BJ (cell line): ENCODE data around the gene SIRPA. TPM values are rescaled to one million over a fixed set of nuclear protein-coding genes. Genes with fewer than 3 reads are reported as not detected.

Experiments used
- CTCF ChIA-PET: fragments of 350-600 bp; formaldehyde crosslinking; extraction: SDS; loops from one replicate; lab custom pipeline; 2021; ENCODE audit warnings: antibody characterized with exemption, inconsistent platforms; lab: Yijun Ruan, JAX
- POLR2A ChIA-PET: fragments of 300-600 bp; sonication (Branson Sonifier 250); formaldehyde crosslinking; extraction: SDS; loops from one replicate; lab custom pipeline; 2021; ENCODE audit warnings: antibody characterized with exemption; lab: Charles Lee
- DNase-seq: peaks from one replicate; pipeline ENCODE4 v3.0.0-alpha.2; 2011; ENCODE audit warnings: low read depth
- H3K27me3 ChIP-seq: 2 replicates; pipeline ENCODE4 v1.6.0; 2011; ENCODE audit warnings: low read length; ENCODE audit not compliant: control insufficient read depth, insufficient read depth
- H3K36me3 ChIP-seq: 2 replicates; pipeline ENCODE4 v1.5.1; 2011; ENCODE audit warnings: low read length; ENCODE audit not compliant: control insufficient read depth, insufficient read depth
- H3K4me3 ChIP-seq: 2 replicates; pipeline ENCODE4 v1.5.1; 2011; ENCODE audit warnings: low read depth, mild to moderate bottlenecking, control low read depth, low read length
- polyA plus RNA-seq: library from polyadenylated mRNA; depleted of rRNA; stranded (reverse); fragments of >200 nt; gene quantifications from 2 replicates; pipeline ENCODE4 v1.2.3, GENCODE V29; 2011
- TF ChIP-seq, protein P1 (sequence below): IDR thresholded peaks from 2 replicates; pipeline ENCODE4 v1.5.1; 2011; ENCODE audit warnings: low read depth, mild to moderate bottlenecking, control low read depth, inconsistent platforms, low read length, moderate library complexity; ENCODE audit not compliant: insufficient read depth

The SIRPA gene
- polyA plus RNA-seq, 1 experiment = 34.1 TPM

DNA sequence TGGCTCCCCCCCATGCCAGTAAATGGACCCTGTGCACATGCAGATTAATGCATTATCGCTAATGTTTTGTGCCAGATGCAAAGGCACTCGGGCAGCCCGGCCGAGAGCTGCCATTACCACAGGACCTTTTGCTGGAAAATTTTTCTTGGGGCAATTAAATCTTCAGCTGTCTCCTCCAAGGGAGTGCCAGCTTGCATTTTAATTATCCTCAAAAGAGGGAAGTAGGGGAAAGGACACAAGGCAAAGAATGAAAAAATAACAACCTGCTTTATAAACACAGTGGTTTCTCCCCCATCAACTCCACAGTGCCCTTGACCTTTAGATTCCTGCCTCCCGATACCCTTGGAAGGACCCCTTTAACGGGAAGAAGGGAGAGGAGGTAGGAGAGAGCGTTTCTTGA, 50.5 kb downstream of the SIRPA start:
- CTCF ChIA-PET = interaction anchor here (1.0 to 1.5 kb wide), 2 partner anchors 46 to 146 kb away, joined by 3 read pairs; no protein-coding TSS in a partner anchor
- POLR2A ChIA-PET = no interaction called here
- TF ChIP-seq, protein P1, sequence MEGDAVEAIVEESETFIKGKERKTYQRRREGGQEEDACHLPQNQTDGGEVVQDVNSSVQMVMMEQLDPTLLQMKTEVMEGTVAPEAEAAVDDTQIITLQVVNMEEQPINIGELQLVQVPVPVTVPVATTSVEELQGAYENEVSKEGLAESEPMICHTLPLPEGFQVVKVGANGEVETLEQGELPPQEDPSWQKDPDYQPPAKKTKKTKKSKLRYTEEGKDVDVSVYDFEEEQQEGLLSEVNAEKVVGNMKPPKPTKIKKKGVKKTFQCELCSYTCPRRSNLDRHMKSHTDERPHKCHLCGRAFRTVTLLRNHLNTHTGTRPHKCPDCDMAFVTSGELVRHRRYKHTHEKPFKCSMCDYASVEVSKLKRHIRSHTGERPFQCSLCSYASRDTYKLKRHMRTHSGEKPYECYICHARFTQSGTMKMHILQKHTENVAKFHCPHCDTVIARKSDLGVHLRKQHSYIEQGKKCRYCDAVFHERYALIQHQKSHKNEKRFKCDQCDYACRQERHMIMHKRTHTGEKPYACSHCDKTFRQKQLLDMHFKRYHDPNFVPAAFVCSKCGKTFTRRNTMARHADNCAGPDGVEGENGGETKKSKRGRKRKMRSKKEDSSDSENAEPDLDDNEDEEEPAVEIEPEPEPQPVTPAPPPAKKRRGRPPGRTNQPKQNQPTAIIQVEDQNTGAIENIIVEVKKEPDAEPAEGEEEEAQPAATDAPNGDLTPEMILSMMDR = no peak
- no peak for DNase-seq
- H3K36me3 ChIP-seq = no peaks in the 10 kb centered on the region
- no peak overlapping the region for H3K4me3 ChIP-seq
- H3K27me3 ChIP-seq = peaks cover 20% of the 10 kb centered on the region

DNA sequence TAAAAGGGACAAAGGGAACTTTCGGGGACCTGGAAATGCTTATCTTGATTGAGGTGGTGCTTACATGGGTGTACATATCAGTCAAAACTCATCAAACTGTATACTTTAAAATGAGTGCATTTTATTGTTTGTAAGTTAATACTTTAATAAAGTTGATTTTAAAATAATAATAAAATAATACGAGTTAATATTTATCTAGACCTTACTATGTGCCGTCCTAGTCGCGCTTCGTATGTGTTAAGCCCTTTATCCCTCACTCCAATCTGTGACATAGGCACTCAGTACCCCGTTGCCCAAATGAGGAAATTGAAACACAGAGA, 51.2 kb downstream of the SIRPA start:
- ChIA-PET CTCF (interaction anchor here (1.5 kb wide), 1 partner anchor 146 kb away, joined by 3 read pairs; no protein-coding TSS in a partner anchor), POLR2A (no interaction called here)
- no peak for DNase-seq
- no peaks in the 10 kb centered on the region for H3K36me3 ChIP-seq
- H3K27me3 ChIP-seq = peaks cover 21% of the 10 kb centered on the region
- TF ChIP-seq, protein P1 = no peak
- H3K4me3 ChIP-seq = no peak overlapping the region

DNA sequence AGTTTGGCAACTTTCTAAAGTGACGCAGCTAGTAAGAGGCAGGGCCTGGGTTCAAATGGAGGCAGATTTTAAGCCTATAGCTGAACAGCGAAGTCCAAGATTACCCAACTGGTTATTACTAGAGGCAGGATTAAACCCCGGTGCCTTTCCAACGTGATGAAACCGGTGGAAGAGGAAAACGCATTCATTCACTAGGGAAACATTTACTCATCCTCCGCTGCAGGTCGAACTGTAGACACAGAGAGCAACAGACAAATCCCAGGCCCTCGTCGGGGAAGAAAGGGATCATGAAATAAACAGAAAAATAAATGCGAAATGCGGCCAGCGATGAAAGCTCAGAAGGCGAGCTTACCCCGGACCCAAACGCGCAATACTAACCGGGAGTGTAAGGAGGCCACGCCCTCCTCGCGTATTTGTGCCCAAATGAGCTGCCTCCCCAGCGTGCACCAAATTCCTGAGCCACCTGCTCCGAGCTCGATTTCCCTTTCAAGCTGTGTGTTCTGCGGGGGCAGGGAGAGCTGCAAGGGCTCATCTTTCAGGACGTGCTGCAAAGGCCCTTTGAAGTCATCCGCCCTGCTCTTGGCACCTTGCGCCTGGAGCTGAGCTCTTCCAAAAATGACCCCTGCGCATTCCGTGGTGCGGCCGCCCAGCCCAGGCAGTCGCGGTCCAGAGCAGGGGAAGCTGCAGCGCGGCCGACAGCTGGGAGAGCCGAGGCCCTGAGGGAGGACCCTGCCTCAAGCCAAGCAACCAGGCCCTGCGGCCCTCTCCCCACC, 51.7 kb downstream of the SIRPA start:
- H3K4me3 ChIP-seq = no peak overlapping the region; the same call in 1 of the 2 replicates
- POLR2A ChIA-PET = no interaction called here
- peaks cover 24% of the 10 kb centered on the region for H3K27me3 ChIP-seq
- TF ChIP-seq, protein P1 = no peak
- no peak for DNase-seq
- CTCF ChIA-PET = interaction anchor here (1.0 to 1.5 kb wide), 2 partner anchors 18 to 147 kb away, joined by 3 read pairs; no protein-coding TSS in a partner anchor
- no peaks in the 10 kb centered on the region for H3K36me3 ChIP-seq

DNA sequence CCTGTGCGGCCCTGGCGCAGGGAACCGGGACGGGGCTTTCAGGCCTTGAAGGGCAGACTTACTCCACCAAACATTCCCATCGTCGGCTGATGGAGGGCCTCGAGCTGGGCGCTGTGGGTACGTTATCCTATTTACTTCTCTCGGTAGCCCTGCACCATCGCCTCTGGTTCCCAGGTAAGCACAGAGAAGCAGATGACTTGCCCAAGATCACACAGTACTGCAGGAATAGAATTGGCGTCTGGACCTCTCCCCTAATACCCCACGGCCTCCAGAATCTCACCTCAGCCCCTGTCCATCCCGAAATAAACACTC, 52.3 kb downstream of the SIRPA start:
- peaks cover 24% of the 10 kb centered on the region for H3K27me3 ChIP-seq
- H3K4me3 ChIP-seq = no peak overlapping the region
- TF ChIP-seq, protein P1 = no peak
- H3K36me3 ChIP-seq = no peaks in the 10 kb centered on the region
- DNase-seq = no peak
- ChIA-PET CTCF (interaction anchor here (1.0 kb wide), 1 partner anchor 18 kb away, joined by 3 read pairs; no protein-coding TSS in a partner anchor), POLR2A (no interaction called here)

DNA sequence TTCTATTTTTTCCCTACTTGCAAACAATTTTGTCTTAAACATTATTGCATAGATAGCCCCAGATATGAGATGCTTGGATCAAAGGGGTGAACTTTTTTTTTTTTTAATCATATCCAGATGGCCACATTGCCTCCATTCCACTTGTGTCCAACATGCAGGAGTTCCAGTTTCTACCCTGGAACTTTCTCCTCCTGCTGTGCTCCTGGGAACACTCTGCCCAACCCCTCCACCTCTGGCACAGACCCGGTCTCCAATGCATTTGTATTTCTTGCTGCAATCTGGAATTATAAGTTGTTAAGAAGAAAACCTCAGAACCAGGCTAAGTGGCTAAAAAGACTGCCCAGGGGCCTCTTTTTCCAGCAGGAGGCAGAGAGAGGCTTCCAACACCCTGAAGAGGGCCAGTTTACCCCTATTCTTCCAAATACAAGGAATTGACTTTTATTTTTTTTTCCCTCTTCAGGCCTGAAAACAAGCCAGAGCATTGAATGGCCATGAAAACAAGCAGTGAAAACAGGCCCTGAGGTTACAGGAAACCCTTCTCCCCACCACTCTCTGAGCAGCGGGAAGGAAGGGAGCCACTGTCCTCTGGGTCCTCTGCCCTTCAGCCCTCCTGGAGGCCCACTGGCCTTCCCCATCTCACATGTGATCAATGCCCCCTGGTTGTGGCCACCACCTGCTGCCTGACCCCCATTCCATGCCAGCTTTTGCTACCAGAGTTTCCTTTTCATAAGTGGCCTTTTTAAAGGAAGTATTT, 54.3 kb downstream of the SIRPA start:
- H3K36me3 ChIP-seq = no peaks in the 10 kb centered on the region
- no peak overlapping the region for H3K4me3 ChIP-seq
- ChIA-PET CTCF (interaction anchor here (0.6 to 1.5 kb wide), 2 partner anchors 111 to 147 kb away, joined by 3 to 6 read pairs; no protein-coding TSS in a partner anchor), POLR2A (interaction anchor here (0.6 kb wide), 1 partner anchor 134 kb away, joined by 4 read pairs; no protein-coding TSS in a partner anchor)
- DNase-seq = no peak
- peaks cover 21% of the 10 kb centered on the region for H3K27me3 ChIP-seq
- TF ChIP-seq, protein P1 = no peak
